SHP77 (cell line): ENCODE results near the gene SRSF4.
A peak's percentile ranks its signal among the peaks of the same experiment; 100 is the strongest.
"Not testable (repeated sequence)": the region's sequence is repeated elsewhere in the genome, so short reads cannot be mapped to it uniquely, and the experiment has no call there.

ENCODE experiments used
- DNase-seq, 2 experiments: peaks; one replicate each; lab custom pipeline; 2025; lab: John Stamatoyannopoulos, UW

Gene SRSF4

GRCh38 chr1:29124366-29125236 is 57.1 kb downstream of the SRSF4 start:
- DNase-seq = peak; percentile 43 to 54

DNA sequence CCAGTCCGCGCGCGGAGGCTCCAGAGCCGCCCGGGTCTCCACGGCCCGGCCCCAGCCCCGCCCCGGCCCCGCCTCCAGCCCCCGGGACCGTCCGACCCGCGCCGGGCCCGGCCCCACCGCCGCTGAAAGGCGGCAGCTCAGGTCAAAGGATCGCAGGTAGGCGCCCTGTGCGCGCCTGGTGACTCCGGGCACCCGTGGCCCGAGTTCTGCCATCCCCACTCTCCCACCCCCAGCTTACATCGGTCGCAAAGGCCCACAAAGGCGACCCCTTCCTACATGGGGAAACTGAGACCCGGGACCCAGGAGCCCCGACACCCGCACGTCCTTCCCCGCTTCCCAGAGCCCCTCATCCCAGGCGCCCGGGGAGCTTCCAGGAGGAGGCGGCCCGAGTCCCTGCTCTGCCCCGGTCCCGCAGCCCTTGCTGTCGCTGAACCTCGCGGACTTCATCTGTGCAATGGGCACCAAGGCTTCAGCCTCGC is 57.8 kb downstream of the SRSF4 start, which contains the start of gene TMEM200B:
TMEM200B (minus strand) TSS at position 17 of the 479 bp plus-strand sequence. CDS start 2,075 bp downstream, outside the sequence.
- no peak for DNase-seq

DNA sequence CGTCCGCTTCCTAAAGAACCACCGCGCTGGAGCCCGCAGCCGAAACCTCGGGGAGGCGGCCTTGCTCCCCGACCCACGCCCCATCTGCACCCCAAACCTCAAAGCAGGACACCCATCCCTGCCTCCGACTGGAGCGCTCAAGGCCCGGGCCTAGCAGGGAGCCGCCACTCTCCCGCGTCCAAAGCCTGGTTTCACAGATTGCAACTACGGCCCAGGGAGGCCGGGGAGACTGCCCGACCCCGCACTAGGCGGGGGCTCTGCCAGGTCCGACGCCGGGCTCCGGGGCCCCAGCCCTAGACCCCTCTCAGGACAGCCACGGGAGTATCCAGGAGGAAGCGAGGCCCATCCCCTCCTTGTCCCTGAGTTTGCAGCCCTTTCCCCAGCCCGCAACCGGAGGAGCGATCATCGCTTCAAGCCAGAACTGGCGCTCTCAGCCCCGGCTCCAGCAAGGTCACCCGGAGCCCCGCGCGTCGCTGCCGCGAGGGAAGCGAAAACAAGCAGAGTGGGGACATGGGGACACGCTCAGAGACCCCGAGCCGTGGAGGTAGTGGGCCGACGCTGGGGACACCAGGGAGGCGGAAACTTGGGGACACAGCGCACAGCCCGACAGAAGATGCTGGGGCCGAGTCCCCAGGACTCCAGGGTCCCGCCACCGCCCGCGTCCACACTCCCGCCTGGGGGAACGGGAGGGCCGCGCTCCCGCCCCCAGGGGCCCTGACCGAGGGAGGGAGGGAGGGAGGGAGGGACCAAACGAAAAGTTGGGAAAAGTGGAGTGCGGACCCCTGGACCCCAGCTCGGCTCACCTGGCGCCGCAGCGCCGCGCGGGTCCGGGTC is 58.4 kb downstream of the SRSF4 start:
- no peak for DNase-seq

DNA sequence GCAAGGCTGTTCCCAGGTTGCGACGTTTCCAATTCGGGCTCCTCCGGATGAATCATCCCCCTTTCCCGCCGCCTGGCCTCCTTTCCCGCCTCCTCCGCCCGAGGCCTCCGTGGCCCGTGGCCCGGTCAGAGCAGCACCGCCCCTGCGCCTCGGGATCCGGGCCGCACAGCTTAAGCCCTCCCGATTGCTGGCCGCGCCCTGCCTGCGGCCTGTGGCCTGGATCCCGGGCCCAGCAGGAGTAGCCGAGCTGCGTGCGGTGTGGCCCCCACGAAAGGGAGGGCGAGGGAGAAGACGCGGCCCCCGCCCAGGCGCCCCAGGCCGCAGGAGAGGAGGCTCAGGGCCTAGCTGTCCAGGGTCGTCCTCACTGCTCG is 59.0 kb downstream of the SRSF4 start:
- DNase-seq = no peak

- no peak for DNase-seq
These were observed 59.6 kb downstream of the SRSF4 start for GRCh38 chr1:29121936-29122681.

GRCh38 chr1:29121516-29121935 is 60.2 kb downstream of the SRSF4 start:
- no peak for DNase-seq

- DNase-seq = no peak
These were observed 60.7 kb downstream of the SRSF4 start for GRCh38 chr1:29120947-29121485.

DNA sequence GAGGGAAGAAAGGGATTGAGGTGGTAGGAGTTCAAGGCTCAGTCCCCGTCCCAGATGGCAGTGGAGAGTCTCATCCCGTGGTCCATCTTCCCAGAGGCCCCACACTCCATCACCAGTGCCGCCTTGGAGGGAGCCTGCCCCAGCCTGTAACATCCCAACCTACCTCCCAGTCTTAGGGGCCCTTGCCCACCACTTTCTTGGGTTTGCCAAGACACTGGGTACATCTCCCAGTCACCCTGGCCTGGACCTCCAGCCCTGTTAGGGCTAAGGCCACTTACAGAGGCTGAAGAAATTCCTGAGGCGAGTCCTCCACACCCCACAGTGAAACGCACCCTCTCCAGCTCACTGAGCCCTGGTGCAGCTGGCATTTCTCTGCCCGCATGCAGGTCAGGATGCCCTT is 61.3 kb downstream of the SRSF4 start:
- no peak for DNase-seq

- DNase-seq = no peak
These were observed 62.4 kb downstream of the SRSF4 start for GRCh38 chr1:29119121-29119929.

- no peak for DNase-seq
These were observed 64.3 kb downstream of the SRSF4 start for GRCh38 chr1:29117381-29117780.

- DNase-seq = no peak
These were observed 67.0 kb downstream of the SRSF4 start for GRCh38 chr1:29114654-29115053.

GRCh38 chr1:29113413-29114117 is 68.1 kb downstream of the SRSF4 start:
- DNase-seq = no peak

DNA sequence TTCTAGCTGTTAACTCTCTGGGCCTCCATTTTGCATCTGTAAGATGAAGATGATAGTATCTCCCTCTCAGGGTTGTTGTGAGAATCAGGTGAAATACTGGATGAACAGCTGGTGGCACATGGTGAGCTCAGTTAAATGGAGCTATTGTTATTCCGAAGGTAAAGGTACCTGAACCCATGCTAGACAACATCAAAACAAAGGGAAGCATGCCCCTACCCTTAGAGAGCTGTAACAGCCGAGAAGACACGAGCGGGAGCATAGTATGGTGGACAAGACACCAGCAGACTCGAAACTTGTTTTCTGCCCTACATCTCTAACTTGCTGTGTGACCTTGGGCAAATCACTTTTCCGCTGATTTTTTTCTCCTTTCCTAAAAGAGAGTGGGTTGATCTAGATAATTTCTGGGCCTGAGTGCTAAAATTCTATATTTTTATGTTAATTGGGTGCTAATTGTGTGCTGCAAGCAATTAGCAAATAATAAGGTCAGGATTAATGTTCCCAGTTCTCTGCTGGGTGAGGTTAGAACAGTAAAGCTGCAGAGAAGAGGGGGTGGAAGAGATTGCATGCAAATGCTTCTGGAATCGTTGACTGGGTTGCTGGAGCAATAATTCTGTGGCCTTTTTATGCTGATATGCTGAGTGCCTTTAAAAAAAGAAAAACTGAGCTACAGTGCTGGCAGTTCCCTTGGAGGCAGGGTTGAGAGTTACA is 68.8 kb downstream of the SRSF4 start:
- DNase-seq = no peak

DNA sequence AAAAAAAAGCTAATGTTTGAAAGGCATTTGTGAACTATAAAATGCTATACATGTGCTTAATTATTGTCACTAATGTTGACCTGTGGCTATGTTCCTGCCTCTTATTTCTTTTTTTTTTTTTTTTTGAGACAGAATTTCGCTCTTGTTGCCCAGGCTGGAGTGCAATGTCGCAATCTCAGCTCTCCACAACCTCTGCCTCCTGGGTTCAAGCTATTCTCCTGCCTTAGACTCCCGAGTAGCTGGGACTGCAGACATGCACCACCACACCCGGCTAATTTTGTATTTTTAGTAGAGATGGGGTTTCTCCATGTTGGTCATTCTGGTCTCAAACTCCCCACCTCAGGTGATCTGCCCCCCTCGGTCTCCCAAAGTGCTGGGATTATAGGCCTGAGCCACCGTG is 73.7 kb downstream of the SRSF4 start:
- not testable (repeated sequence) for DNase-seq

DNA sequence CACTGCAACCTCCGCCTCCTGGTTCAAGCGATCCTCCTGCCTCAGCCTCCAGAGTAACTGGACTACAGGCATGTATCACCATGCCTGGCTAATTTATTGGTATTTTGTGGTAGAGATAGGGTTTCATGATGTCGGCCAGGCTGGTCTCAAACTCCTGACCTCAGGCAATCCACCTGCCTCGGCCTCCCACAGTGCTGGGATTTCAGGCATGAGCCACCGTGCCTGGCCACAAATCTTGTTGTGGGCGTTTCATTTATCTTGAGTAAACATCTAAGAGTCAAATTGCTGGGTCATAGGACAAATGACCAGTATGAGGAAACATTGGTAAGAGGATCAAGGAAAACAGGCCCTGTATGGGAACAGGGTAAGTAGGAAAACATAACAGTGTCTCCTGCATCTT is 75.9 kb downstream of the SRSF4 start:
- no peak for DNase-seq

DNA sequence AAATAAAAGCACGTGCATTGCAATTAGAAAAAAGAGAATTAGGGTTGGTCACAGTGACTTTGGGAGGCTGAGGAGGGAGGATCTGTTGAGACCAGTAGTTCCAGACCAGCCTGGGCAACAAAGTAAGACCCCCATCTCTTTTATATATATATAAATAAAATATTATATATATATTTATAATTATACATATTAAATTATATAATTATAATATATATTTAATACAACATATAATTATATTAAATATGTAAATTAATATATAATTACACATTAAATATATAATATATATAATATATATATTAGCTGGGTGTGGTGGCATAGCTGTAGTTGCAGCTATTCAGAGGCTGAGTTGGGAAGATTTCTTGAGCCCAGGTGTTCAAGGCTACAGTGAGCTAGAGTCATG is 81.2 kb downstream of the SRSF4 start:
- DNase-seq = no peak

DNA sequence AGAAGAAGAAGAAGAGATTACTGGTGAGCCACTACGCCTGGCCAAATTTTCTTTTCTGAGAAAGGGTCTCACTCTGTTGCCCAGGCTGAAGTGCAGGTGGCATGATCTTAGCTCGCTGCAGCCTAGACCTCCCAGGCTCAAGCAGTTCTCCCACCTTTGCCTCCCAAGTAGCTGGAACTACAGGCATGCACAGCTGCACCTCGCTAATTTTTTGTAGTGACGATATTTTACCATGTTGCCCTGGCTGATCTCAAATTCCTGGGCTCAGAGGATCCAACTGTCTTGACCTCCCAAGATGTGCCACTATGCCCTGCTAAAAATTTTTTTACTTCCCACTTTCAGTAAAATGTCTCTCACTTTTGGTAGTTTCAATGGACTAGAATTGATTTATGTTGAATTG is 82.4 kb downstream of the SRSF4 start:
- DNase-seq = no peak
